Right ventricle myocardium superior (tissue), 1 donor: Measurements from ENCODE around the gene SF1. TPM values are rescaled to one million over a fixed set of nuclear protein-coding genes. Genes with fewer than 3 reads are reported as not detected.
"Not testable (repeated sequence)": the region's sequence is repeated elsewhere in the genome, so short reads cannot be mapped to it uniquely, and the experiment has no call there.

ENCODE experiments used
- ATAC-seq: fragments of 200-7000 bp; cut with Tn5 transposase; one replicate; pipeline ENCODE4 v1.9.1; 2020; ENCODE audit warnings: mild to moderate bottlenecking; ENCODE audit not compliant: poor library complexity
- DNase-seq: peaks from one replicate; pipeline ENCODE4 v3.0.0-alpha.2; 2020
- intact Hi-C: fragments of 100-400 bp; cut with DNase I; formaldehyde crosslinking; loops from one replicate; pipeline ENCODE4 v1.11.2; 2022
- long read RNA-seq: library from polyadenylated mRNA; unstranded; transcript quantifications from one replicate; pipeline ENCODE4 v2.0.0, GENCODE V29; 2021
- total RNA-seq: library from RNA; stranded (reverse); fragmentation: NEBNext Ultra II Directional; extraction: Animal tissue kit (Norgen Biotek cat#: 25700); gene quantifications from one replicate; pipeline ENCODE4 v1.2.1, GENCODE V29; 2021
- donor health status: DM: no; HTN: yes; CAD: no; lungs with severe emphysema.

Gene SF1
- 182 TPM for total RNA-seq
- long read RNA-seq, transcript SF1-204 (13 exons, 3,470 nt): minor isoform, 21 of 221 reads
- long read RNA-seq, transcript SF1-205 (13 exons, 2,854 nt): minor isoform, 13 of 221 reads
- long read RNA-seq, transcript SF1-201 (13 exons, 2,850 nt): major isoform, 109 of 221 reads
- long read RNA-seq, partial matches to known transcripts: 19 of 221 reads
- long read RNA-seq, other reads (novel, unspliced or antisense): 54 of 221 reads

- ATAC-seq: peak; percentile 95
- intact Hi-C loops: no loop called here
- peak; percentile 98 for DNase-seq
These were observed at the start of gene SF1 for GRCh38 chr11:64778473-64779298. Gene SF1 (minus strand): TSS chr11:64778542. CDS start chr11:64778392, 150 bp downstream.

GRCh38 chr11:64827451-64827839 is 49.1 kb upstream of the SF1 start:
- intact Hi-C loops: no loop called here
- no peak for DNase-seq
- ATAC-seq: no peak

GRCh38 chr11:64826578-64827450 is 48.5 kb upstream of the SF1 start:
- DNase-seq (no peak), ATAC-seq (no peak)
- intact Hi-C loops: no loop called here

DNA sequence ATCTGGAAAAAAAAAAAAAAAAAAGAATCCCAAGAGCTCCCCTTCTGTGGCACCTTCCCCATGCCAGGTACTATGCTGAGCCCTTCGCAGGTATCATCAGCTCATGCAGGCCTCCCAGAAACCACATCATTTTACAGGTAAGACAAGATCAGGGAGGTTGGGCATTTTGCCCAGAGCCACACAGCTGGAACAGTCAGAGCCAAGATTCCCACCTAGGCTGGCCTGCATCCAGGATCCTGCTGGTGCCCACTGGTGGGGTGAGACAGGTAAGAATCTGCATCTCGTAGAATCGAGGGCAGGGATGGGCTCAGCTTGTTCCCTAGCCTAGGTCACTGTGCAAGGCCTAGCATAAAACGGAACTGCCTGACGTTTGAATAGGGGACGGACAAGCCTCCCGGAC is 47.7 kb upstream of the SF1 start:
- DNase-seq (no peak), ATAC-seq (no peak)
- intact Hi-C loops: no loop called here

GRCh38 chr11:64823568-64824119 is 45.3 kb upstream of the SF1 start:
- DNase-seq: no peak
- intact Hi-C loops: no loop called here
- no peak for ATAC-seq

- intact Hi-C loops: no loop called here
- no peak for ATAC-seq
- DNase-seq: no peak
These were observed 39.1 kb upstream of the SF1 start for GRCh38 chr11:64817476-64817875.

DNA sequence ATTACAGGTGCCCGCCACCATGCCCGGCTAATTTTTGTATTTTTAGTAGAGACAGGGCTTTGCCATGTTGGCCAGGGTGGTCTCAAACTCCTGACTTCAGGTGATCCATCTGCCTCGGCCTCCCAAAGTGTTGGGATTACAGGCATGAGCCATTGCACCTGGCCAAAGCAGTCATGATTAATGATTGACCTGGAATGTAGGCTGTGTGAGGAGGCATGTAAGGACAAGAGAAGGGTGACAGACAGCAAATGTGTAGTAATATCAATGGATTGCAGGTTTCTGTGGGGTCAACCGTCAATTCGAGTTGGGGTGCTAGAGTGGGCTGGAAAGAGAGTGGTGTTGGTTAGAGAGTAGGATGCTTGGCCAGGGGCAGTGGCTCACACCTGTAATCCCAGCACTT is 37.1 kb upstream of the SF1 start:
- intact Hi-C loops, DNase-seq, ATAC-seq: not testable (repeated sequence)

GRCh38 chr11:64814712-64815187 is 36.4 kb upstream of the SF1 start:
- DNase-seq (no peak), ATAC-seq (no peak)
- intact Hi-C loops: no loop called here

- ATAC-seq: no peak
- DNase-seq: no peak
- intact Hi-C loops: no loop called here
These were observed 35.5 kb upstream of the SF1 start for GRCh38 chr11:64813826-64814225.

DNA sequence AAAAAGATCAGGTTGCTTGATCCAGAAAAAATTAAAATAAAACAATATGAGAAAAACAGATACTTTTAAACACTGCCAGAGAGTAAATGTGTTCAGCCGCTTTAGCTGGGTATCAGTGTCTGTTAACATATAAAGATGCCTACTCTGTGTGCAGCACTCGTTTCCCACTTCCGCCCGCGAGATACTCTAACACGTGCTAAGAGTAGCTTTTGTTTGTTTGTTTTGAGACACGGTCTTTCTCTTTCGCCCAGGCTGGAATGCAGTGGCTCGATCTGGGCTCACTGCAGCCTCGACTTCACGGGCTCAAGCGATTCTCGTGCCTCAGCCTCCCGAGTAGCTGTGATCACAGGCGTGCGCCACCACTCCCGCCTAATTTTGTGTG is 32.5 kb upstream of the SF1 start:
- DNase-seq: no peak
- ATAC-seq: peak; percentile 13
- intact Hi-C loops: no loop called here

GRCh38 chr11:64810271-64810890 is 32.0 kb upstream of the SF1 start, which contains the start of gene MEN1:
Gene MEN1 (minus strand): TSS chr11:64810551. CDS start chr11:64810109, 442 bp downstream.
- peak; percentile 98 for DNase-seq
- intact Hi-C loops: no loop called here
- ATAC-seq: peak; percentile 99

- ATAC-seq (peak; percentile 9), DNase-seq (no peak)
- intact Hi-C loops: no loop called here
These were observed 31.5 kb upstream of the SF1 start for GRCh38 chr11:64809781-64810241.

DNA sequence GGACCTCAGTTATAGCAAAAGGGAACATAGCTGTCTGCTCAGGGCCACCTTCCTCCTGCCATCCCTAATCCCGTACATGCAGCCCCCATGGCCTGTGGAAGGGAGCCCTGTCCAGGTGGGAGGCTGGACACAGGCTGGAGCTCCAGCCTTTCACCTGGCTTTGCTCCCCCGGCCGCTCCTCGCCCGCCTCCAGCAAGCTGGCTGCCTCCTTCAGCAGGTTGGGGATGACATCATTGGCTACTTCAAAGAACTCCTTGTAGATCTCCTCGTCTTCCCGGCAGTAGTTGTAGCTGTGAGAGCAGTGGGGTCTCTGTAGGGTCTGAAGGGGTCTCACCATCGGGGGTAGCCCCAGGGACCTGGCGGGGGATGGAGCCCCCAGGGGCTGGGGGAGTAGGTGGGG is 27.1 kb upstream of the SF1 start:
- intact Hi-C loops: no loop called here
- ATAC-seq: no peak
- DNase-seq: no peak

GRCh38 chr11:64804346-64805210 is 26.2 kb upstream of the SF1 start:
- intact Hi-C loops: no loop called here
- ATAC-seq: no peak
- no peak for DNase-seq

DNA sequence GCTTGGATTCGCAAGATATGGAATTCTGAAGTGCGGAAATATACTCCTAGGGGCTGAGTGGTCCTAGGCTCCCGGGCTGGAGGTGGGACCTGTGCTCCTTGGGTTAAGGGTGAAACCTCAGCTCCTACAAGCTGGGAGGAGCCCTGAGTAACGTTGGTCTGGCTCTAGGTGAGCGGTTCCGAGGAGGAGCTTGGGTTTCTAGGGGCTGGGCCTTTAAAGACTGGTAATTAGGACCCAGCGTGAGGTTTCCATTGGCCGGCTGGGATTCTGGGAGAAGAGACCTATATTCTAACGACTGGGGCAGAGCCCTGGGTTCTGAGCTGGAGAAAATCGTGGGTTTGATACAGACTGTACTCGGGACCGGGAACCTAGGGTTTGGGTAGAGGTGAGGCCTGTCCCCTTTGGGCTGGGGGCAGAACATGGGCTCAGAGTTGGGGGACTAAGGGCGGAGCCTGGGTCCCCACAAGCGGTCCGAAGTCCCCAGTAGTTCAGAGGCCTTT is 25.6 kb upstream of the SF1 start:
- DNase-seq (no peak), ATAC-seq (peak; percentile 3)
- intact Hi-C loops: no loop called here

DNA sequence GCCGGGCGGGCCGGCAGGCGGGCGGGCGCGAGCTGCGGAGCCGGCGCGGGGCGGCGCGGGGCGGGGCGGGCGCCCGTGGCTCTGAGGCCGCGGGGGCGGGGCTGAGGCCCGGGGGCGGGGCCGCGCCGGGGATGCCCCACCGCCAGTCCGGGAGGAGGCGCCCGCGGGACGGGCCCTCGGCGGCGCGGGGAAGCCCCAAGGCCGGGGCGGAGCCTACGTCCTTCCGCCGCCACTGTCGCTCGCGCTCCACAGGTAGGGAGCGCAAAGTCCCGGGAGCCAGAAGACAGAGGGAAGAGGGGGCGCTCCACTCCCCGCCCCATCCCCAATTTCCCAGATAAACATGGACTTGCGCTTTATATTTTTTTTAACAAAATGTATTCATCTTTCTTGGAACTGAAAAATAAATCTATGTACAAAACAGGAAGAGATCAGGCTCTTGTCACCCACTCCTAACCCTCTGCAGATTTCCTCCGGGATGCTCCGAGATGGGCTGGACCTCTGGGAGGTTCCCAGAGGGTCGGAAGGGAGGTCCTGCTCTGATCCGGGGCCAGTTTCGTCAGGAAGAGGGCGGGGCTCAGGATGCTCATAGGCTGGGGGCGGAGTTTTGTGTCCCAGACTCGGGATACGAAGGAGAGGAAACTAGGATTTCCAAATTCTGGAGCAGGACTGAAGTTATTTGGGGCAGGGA is 25.0 kb upstream of the SF1 start, which contains the start of gene MAP4K2:
Gene MAP4K2, minus strand, starts transcription at position 57 of the 688 bp plus-strand sequence. CDS start 65 bp downstream, outside the sequence.
- peak; percentile 93 for DNase-seq
- intact Hi-C loops: no loop called here
- peak; percentile 95 for ATAC-seq
